Neural cell (in vitro differentiated cells): ENCODE measurements around the gene RASSF4. TPM values are rescaled to one million over a fixed set of nuclear protein-coding genes. Genes with fewer than 3 reads are reported as not detected.

Source experiments
- H2AFZ ChIP-seq: fragments of 200-600, 300-800 bp; sonication (generic), shearing (Covaris generic); 2 replicates; pipeline ENCODE4 v1.6.0; 2014; ENCODE audit warnings: low read depth, mild to moderate bottlenecking, antibody characterized with exemption, low read length, moderate library complexity
- H3F3A ChIP-seq: fragments of 200-600 bp; shearing (Covaris generic); 2 replicates; pipeline ENCODE4 v1.6.1; 2016; ENCODE audit warnings: mild to moderate bottlenecking, moderate library complexity, mixed read lengths, antibody characterized with exemption, low read length; ENCODE audit not compliant: insufficient read depth, poor library complexity, severe bottlenecking
- H3K27ac ChIP-seq: fragments of 200-600, 300-800 bp; sonication (generic), shearing (Covaris generic); 2 replicates; pipeline ENCODE4 v1.5.1; 2014; ENCODE audit warnings: mild to moderate bottlenecking, low read length, moderate library complexity
- H3K27me3 ChIP-seq: fragments of 300-800, 200-600 bp; sonication (generic), shearing (Covaris generic); 2 replicates; pipeline ENCODE4 v1.6.0; 2014; ENCODE audit warnings: mild to moderate bottlenecking, low read depth, low read length, moderate library complexity; ENCODE audit not compliant: insufficient read depth
- H3K36me3 ChIP-seq: fragments of 300-800, 200-600 bp; sonication (generic), shearing (Covaris generic); 2 replicates; pipeline ENCODE4 v1.5.1; 2014; ENCODE audit warnings: mild to moderate bottlenecking, antibody characterized with exemption, low read length, moderate library complexity; ENCODE audit not compliant: insufficient read depth
- H3K4me2 ChIP-seq: fragments of 300-800, 200-600 bp; sonication (generic), shearing (Covaris generic); 2 replicates; pipeline ENCODE4 v1.6.0; 2014; ENCODE audit warnings: mild to moderate bottlenecking, low read length
- H3K4me3 ChIP-seq: fragments of 300-800, 200-600 bp; sonication (generic), shearing (Covaris generic); 2 replicates; pipeline ENCODE4 v1.5.1; 2014; ENCODE audit warnings: mild to moderate bottlenecking, low read length, moderate library complexity
- H3K79me2 ChIP-seq: fragments of 200-600 bp; shearing (Covaris generic); replicated peaks from 2 replicates; pipeline ENCODE4 v1.6.0; 2014; ENCODE audit warnings: mild to moderate bottlenecking, low read length, moderate library complexity; ENCODE audit not compliant: insufficient read depth
- H3K9ac ChIP-seq: fragments of 300-800, 200-600 bp; sonication (generic), shearing (Covaris generic); 2 replicates; pipeline ENCODE4 v1.6.1; 2016; ENCODE audit warnings: mild to moderate bottlenecking, low read length, mixed read lengths
- H3K9me2 ChIP-seq: fragments of 200-600 bp; shearing (Covaris generic); 2 replicates; pipeline ENCODE4 v1.6.1; 2016; ENCODE audit warnings: mild to moderate bottlenecking, low read length, mixed read lengths; ENCODE audit not compliant: insufficient read depth
- H3K9me3 ChIP-seq: fragments of 200-600, 300-800 bp; sonication (generic), shearing (Covaris generic); 2 replicates; pipeline ENCODE4 v1.6.1; 2016; ENCODE audit warnings: mild to moderate bottlenecking, mixed run types, low read length, moderate library complexity, mixed read lengths
- H4K20me1 ChIP-seq: fragments of 200-600 bp; shearing (Covaris generic); 2 replicates; pipeline ENCODE4 v1.6.1; 2016; ENCODE audit warnings: mild to moderate bottlenecking, mixed run types; ENCODE audit not compliant: insufficient read depth
- EP300 ChIP-seq: fragments of 450-650 bp; conservative IDR thresholded peaks from 2 replicates; pipeline ENCODE4 v1.6.1; 2014; ENCODE audit warnings: antibody characterized with exemption, mild to moderate bottlenecking, moderate library complexity; ENCODE audit not compliant: poor library complexity, severe bottlenecking
- EZH2 ChIP-seq: fragments of 200-600, 300-800 bp; shearing (Covaris generic), sonication (generic); IDR thresholded peaks from 2 replicates; pipeline ENCODE4 v1.6.1; 2014; ENCODE audit warnings: antibody characterized with exemption, low read length, borderline replicate concordance, mild to moderate bottlenecking; ENCODE audit not compliant: insufficient read depth, poor library complexity, severe bottlenecking
- MXI1 ChIP-seq: fragments of 450-650 bp; conservative IDR thresholded peaks from 2 replicates; pipeline ENCODE4 v1.6.1; 2014; ENCODE audit warnings: antibody characterized with exemption, mild to moderate bottlenecking; ENCODE audit not compliant: poor library complexity, severe bottlenecking
- POLR2AphosphoS5 ChIP-seq: IDR thresholded peaks from 2 replicates; pipeline ENCODE4 v1.6.1; 2012
- RAD21 ChIP-seq: fragments of 450-650 bp; conservative IDR thresholded peaks from 2 replicates; pipeline ENCODE4 v1.6.1; 2014; ENCODE audit warnings: antibody characterized with exemption, mild to moderate bottlenecking, moderate library complexity
- SMC3 ChIP-seq: fragments of 450-650 bp; conservative IDR thresholded peaks from 2 replicates; pipeline ENCODE4 v1.6.1; 2014; ENCODE audit warnings: antibody characterized with exemption, mild to moderate bottlenecking, moderate library complexity; ENCODE audit not compliant: poor library complexity
- TAF1 ChIP-seq: IDR thresholded peaks from 2 replicates; pipeline ENCODE4 v1.6.1; 2012; ENCODE audit warnings: low read depth
- polyA plus RNA-seq: library from polyadenylated mRNA; depleted of rRNA; stranded (reverse); fragments of >200 nt; gene quantifications from 2 replicates; pipeline ENCODE4 v1.2.3, GENCODE V29; 2014
- TF ChIP-seq, protein P1 (sequence below): fragments of 450-650 bp; IDR thresholded peaks from 2 replicates; pipeline ENCODE4 v1.5.1; 2014; ENCODE audit warnings: antibody characterized with exemption, mild to moderate bottlenecking, moderate library complexity; ENCODE audit not compliant: poor library complexity, severe bottlenecking
- TF ChIP-seq, protein P2 (sequence below): IDR thresholded peaks from 2 replicates; pipeline ENCODE4 v1.6.1; 2012; ENCODE audit warnings: borderline replicate concordance

The RASSF4 gene
- polyA plus RNA-seq, 1 donor from 2014 or later, result 10.2 TPM

DNA sequence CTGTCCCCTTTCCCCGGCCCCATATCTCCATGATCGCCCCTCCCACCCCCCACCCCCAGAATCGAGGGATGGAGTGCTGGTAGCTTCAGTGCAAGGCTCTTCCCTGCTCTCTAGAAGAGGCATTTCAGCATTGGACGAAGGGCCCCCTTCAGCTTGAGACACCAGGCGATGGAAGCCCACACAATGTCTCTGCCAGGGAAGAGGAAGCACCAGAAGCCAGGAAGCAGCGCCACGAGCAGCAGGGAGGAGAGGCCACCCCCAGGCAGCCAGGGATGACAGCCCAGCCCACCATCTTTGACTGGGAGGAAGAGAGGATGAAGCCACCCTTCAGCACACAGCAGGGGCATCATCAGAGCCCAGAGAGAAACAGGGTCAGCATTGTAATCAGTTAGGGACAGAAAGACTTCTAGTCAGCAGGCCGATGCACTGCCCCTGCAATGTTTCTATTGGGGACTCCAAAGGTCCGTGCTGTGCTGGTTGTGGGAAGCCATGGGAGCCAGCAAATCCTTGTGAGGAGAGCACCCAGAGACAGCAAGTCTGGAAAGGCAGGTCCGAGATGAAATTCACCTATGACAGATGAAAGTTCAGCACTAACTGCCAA is 32.8 kb upstream of the RASSF4 start:
- Histone ChIP-seq H3K36me3 (no peaks in the 10 kb centered on the region), H3F3A (no peaks in the 10 kb centered on the region), H3K27ac (no peak overlapping the region), H3K9ac (no peak overlapping the region), H3K79me2 (no peaks in the 10 kb centered on the region), H3K27me3 (no peaks in the 10 kb centered on the region), H3K9me2 (no peaks in the 10 kb centered on the region), H3K9me3 (no peaks in the 10 kb centered on the region), H3K4me3 (no peak overlapping the region), H3K4me2 (no peak overlapping the region), H4K20me1 (no peaks in the 10 kb centered on the region), H2AFZ (no peak overlapping the region)
- TF ChIP-seq MXI1 (no peak), TAF1 (no peak), RAD21 (no peak), SMC3 (no peak), POLR2AphosphoS5 (no peak), EZH2 (no peak), EP300 (no peak)
- TF ChIP-seq, protein P1, sequence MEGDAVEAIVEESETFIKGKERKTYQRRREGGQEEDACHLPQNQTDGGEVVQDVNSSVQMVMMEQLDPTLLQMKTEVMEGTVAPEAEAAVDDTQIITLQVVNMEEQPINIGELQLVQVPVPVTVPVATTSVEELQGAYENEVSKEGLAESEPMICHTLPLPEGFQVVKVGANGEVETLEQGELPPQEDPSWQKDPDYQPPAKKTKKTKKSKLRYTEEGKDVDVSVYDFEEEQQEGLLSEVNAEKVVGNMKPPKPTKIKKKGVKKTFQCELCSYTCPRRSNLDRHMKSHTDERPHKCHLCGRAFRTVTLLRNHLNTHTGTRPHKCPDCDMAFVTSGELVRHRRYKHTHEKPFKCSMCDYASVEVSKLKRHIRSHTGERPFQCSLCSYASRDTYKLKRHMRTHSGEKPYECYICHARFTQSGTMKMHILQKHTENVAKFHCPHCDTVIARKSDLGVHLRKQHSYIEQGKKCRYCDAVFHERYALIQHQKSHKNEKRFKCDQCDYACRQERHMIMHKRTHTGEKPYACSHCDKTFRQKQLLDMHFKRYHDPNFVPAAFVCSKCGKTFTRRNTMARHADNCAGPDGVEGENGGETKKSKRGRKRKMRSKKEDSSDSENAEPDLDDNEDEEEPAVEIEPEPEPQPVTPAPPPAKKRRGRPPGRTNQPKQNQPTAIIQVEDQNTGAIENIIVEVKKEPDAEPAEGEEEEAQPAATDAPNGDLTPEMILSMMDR, result no peak
- TF ChIP-seq, protein P2, sequence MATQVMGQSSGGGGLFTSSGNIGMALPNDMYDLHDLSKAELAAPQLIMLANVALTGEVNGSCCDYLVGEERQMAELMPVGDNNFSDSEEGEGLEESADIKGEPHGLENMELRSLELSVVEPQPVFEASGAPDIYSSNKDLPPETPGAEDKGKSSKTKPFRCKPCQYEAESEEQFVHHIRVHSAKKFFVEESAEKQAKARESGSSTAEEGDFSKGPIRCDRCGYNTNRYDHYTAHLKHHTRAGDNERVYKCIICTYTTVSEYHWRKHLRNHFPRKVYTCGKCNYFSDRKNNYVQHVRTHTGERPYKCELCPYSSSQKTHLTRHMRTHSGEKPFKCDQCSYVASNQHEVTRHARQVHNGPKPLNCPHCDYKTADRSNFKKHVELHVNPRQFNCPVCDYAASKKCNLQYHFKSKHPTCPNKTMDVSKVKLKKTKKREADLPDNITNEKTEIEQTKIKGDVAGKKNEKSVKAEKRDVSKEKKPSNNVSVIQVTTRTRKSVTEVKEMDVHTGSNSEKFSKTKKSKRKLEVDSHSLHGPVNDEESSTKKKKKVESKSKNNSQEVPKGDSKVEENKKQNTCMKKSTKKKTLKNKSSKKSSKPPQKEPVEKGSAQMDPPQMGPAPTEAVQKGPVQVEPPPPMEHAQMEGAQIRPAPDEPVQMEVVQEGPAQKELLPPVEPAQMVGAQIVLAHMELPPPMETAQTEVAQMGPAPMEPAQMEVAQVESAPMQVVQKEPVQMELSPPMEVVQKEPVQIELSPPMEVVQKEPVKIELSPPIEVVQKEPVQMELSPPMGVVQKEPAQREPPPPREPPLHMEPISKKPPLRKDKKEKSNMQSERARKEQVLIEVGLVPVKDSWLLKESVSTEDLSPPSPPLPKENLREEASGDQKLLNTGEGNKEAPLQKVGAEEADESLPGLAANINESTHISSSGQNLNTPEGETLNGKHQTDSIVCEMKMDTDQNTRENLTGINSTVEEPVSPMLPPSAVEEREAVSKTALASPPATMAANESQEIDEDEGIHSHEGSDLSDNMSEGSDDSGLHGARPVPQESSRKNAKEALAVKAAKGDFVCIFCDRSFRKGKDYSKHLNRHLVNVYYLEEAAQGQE, result no peak

DNA sequence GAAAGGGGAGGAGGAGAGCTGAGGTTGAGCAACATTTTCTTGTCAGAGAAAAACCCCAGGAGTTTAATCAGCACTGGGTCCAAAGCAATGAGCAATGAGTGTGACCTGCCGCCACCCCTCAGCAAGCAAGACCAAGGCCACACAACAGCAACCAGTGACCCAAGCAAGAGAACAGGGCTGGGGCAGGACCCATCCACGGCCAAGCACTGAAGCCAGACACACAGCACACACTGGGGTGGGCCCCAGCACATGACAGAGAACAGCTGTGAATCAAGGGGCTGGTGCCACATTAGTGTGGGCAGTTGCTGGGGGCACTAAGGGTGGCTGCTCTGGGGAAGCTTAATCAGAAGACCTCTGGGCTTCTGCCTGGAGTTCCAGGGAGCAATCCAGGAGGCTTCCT is 32.2 kb upstream of the RASSF4 start:
- no peaks in the 10 kb centered on the region for H3K79me2 ChIP-seq
- no peaks in the 10 kb centered on the region for H4K20me1 ChIP-seq
- no peak overlapping the region for H3K9ac ChIP-seq
- no peaks in the 10 kb centered on the region for H3K27me3 ChIP-seq
- H3K27ac ChIP-seq, result no peak overlapping the region
- H3K4me3 ChIP-seq, result no peak overlapping the region
- H3K9me3 ChIP-seq, result no peaks in the 10 kb centered on the region
- no peak overlapping the region for H3K4me2 ChIP-seq
- no peaks in the 10 kb centered on the region for H3K36me3 ChIP-seq
- H2AFZ ChIP-seq, result no peak overlapping the region
- TF ChIP-seq EP300, result no peak
- TF ChIP-seq POLR2AphosphoS5, result no peak
- TF ChIP-seq, protein P2, result no peak
- no peak for TF ChIP-seq MXI1
- TF ChIP-seq RAD21, result no peak
- TF ChIP-seq, protein P1, result no peak
- no peaks in the 10 kb centered on the region for H3K9me2 ChIP-seq
- no peaks in the 10 kb centered on the region for H3F3A ChIP-seq
